CD4-positive, alpha-beta T cell treated with Interleukin-6 at 100 ng/mL for 8 hours (primary cell): Measurements from ENCODE around the gene PDIA5.

ENCODE experiments used
- DNase-seq: peaks from one replicate; pipeline ENCODE4 v3.0.0-alpha.2; 2020; ENCODE audit warnings: mixed read lengths, low spot score

PDIA5 gene

DNA sequence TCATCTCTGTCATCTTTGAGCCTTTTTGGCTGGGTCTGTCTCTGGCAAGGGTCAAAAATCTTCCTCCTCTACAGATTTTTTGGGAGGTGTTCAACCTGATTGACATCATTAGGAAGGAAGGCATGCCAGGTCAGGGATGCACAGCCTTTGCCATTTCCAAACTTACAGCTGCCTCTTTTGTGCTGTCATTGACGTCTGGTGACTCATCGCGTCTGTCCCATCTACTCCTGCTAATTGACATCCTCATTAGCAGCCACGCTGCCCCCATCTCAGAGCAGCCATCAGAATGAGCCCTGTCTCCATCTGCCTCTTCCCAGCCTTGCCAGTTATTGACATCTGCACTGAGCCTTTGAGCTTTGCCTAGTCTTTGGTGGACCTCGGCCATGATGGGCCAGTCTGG, 53.0 kb downstream of the PDIA5 start:
- DNase-seq = no peak

DNA sequence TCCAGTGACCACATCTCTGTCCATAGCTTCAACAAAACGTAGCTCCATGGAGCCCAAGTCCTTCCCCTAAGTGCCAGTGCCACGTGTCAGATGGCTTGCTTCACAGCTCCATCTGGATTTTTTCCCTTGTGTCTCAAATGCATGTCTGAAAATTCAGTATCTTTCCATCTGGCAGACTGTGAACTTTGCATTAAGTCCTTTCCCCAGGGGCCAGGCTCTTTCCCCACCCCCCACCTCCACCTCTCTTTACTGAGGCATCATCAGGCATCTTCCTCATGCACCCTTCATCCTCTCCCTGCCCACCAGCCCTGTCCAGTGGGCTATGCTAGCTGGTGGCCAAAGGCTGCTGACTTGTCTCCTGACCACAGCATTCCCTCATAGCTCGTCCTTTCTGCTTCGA, 53.7 kb downstream of the PDIA5 start:
- no peak for DNase-seq

DNA sequence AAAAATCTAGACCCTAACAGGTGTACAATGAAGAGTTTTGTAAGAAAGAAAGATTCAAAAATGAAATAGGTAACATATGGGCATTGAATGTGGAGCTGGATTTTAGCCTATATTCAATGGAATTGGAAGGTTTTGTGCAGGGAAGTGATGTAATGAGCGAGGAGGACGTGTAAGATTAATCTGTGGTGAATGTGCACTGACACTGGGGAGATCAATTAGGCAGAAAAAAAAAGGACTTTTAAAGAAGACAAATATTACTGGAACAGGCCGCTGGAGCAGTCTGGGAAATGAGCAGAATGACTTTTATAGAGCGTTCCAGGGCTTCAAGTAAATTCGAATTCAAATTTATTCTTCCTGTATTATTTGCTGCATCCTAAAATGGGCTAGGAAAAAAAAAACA, 55.2 kb downstream of the PDIA5 start:
- DNase-seq = no peak

DNA sequence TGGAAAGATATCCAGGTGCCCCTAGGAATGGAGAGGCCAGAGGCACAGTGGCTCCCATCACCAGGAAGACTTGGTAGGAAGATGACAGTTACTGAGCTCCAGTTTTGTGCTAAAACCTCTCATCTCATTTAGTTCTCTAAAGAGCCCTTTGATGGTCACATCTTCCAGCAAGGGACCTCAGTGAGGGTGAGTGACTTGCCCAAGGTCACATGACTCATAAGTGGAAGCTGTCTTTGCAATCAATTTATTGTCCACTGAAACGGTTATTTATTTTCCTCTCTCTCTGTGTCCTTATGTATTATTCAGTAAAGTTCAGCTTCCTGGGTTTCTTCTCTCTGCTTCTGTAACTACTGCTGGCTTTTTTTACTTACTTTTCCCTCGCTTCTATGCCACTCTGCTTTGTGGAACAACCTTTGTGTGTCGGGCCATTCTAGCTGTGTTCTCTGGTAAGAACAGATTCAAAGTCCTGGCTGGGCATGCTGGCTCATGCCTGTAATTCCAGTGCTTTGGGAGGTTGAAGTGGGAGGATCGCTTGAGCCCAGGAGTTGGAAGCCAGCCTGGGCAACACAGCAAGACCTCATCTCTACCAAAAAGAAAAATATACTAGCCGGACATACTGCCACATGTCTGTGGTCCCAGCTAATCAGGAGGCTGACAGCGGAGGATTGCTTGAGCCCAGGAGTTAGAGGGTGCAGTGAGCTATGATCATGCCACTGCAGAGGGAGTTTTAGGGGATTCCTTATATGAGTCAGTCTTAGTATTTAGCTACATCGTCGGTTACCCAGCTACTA, 55.9 kb downstream of the PDIA5 start:
- DNase-seq = no peak

DNA sequence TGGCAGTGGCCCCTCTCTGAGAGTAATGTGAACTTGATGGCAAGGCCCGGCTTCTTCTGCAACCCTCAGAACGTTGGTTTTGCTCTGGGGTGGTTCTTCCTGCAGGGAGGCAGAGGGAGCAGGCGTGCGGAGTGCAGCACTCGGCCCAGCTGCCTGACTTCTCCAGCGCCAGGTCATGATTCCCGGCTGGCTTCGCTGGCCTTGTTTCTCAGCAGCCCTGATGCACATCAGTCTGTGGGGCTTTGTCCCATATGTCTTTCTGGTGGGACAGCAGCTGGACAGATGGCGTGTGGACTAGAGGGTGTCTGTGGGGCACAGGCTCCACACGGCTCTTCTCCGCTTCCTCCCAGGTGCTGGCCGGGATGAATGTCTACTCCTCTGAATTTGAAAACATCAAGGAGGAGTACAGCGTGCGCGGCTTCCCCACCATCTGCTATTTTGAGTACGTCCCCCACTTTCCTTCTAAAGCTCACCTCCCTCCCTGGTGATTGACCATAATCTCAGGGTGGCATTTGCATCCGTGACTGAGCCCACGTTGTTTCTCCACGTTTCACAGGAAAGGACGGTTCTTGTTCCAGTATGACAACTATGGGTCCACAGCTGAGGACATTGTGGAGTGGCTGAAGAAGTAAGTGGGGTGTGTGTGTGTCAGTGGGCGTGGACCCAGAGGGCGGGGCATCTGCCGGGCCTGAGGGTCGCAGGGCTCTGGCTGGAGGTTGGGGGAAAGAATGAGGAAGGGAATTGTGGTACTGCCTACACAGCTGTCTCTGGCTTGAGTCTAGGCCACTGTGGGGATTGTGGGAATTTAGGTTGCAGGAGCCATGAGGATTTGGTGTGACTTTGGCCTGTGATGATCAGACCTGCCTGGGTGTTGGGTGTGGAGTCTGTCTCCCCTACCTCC, 57.1 kb downstream of the PDIA5 start:
- DNase-seq = no peak

GRCh38 chr3:123124971-123125370, 58.1 kb downstream of the PDIA5 start:
- no peak for DNase-seq

DNA sequence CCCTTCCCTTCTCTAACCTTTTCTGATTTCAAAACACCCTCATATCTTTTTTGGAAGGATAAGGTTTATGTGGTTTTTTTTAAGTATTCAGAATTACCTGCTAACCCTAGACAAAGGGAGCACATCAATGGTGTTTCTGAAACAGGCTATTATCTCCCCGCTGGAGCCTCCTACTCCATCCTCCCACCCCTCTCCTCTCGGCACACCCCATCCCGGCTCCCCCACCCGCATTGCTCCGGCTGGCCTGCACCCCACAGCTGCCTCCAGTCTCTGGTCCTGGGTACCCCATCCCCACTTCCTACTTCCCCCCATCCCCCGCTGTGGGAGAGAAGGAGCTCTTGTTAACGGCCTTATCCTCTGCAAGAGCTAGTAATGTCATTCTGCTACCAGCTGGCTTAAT, 59.2 kb downstream of the PDIA5 start:
- no peak for DNase-seq

DNA sequence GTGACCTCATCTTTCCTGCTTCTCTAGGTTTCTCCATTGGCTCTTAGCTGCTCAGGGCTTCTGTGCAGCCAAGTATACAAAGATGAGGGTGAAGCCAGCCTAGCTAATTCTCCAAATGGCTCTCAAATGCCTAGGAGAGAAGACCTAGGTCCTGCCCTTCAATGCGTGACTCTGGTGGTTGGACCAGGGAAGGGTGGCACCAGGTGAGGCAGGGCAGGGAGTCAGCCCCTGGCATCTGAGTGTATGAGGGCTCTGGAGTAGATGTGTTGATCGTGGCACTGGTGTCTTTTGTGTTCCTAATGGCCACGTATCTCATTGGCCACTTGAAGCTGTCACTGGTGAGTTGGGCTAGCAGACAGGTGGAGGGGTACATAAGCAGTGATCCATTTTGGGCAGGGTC, 59.8 kb downstream of the PDIA5 start:
- DNase-seq = no peak

DNA sequence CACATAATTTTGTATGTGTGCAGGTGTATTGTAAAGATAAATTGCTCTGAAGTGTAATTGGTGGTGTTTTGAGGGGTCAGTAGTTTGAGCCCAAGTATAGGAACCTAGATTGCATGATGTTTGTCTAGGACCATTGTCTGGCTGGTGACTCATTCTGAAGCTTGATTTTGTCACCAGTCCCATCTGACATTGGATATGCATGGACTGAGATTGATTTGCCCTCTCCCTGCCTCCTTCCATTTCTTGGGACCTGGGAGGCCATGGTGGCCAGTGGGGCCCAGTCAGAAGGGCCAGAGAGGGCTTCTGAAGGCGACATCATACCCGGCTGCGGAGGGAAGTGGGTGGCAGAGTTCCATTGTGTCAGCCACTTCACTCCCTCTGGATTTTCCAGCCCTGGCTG, 62.3 kb downstream of the PDIA5 start:
- no peak for DNase-seq

DNA sequence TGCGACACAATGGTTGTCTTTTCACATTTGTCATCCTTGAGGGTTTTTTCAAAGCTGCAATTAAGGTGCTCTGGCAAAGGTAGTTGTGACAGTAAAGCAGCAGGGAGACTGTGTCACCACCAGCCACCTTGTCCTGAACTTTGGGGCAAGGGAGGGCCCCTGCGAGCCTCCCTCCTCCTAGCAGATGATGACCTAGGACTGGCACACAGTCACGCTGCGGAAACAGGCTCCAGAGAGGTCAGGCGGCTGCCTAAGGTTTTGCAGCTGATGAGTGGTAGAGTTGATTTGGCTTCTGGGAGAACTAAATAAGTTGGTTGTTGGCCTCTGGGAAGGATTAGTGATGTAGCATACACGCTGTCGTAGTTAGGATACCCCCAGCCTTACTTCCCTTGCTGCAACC, 62.7 kb downstream of the PDIA5 start:
- DNase-seq = no peak

- DNase-seq = no peak
Measured at GRCh38 chr3:123130079-123130750, 63.4 kb downstream of the PDIA5 start.

- no peak for DNase-seq
Measured at GRCh38 chr3:123134671-123135070, 67.8 kb downstream of the PDIA5 start.

- no peak for DNase-seq
Measured at GRCh38 chr3:123137001-123137400, 70.2 kb downstream of the PDIA5 start.

GRCh38 chr3:123138839-123139444, 72.1 kb downstream of the PDIA5 start:
- no peak for DNase-seq

- no peak for DNase-seq
Measured at GRCh38 chr3:123139522-123139921, 72.7 kb downstream of the PDIA5 start.

GRCh38 chr3:123140550-123140949, 73.7 kb downstream of the PDIA5 start:
- no peak for DNase-seq

DNA sequence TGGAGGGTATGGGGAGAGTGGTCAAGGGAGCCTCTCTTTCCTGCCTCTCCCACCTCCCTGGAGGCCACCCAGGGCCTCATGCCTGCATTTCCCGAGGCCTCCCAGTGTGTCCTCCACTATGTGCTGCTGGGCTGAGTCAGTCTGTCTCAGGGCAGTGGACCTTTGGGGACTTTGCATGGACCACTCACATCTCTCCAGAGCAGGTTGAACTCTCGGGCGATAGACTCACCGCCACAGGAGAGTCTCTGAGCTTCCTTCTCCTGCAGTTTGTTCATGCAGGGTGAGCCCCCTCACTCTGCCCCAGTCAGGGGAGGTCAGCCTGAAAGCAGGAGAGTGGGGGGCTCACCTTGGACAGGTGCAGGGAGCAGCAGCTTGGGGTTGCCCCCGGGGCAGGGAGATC, 74.5 kb downstream of the PDIA5 start:
- no peak for DNase-seq

DNA sequence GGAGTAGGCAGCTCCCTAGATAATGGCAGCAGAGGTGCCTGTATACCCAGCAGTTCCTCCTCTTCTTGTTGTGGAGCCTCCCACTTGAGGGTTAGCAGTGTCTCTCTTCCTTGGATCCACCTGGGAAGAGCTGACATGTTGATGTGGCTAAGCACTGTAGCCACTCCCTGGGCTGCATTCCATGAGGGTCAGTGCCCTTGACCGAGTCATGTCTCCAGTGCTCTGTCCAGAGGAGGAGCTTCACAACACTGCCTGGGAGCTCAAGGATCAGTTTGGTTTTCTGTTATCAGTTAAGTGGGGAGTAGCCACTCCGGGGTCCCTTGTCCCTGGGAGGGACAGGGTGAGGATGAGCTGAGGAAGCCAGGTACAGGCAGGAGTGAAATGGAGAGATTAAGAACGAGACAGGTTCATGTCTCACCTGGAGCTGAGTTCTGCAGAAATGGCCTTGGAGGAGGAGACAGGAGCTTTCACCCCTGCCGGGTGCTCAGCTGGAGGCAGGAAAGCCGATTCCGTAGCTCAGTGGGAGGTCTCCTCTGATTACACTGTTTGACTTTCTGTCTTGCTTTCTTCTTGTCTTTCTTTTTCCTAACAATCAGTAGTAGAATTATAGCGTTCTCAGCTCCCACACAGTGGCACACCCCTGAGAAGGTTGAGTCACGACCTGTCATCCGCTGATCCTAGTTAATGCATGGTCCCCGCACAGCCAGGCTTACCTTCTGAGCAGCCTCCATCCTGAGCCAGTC, 77.0 kb downstream of the PDIA5 start:
- no peak for DNase-seq

GRCh38 chr3:123147754-123148535, 81.1 kb downstream of the PDIA5 start:
- DNase-seq = no peak

DNA sequence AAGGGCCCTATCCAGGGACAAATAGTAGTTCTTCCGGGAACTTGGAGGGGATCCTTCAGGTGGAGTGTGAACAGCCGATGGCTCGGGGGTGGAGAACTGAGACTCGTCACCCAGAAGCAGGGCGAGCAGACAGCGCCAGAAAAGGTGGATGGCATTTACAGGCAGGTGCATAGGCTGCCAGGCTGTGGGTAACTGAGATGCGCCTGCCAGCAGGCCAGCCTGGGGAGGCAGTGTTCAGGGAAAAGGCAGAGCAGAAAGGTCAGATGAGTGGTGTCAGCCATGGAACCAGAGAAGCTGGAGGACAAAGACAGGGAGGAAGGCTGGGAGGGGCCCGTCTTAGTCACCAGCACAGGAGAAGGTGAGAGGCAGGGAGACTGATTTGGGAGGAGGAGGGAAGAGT, 81.9 kb downstream of the PDIA5 start:
- DNase-seq = no peak

GRCh38 chr3:123149525-123149924, 82.7 kb downstream of the PDIA5 start:
- DNase-seq = no peak
